Activated naive CD4-positive, alpha-beta T cell treated with anti-CD3 and anti-CD28 coated beads, Interleukin-2, amount 50 U/mL, for 72 hours (primary cell): ENCODE results near the gene FNBP1L. TPM values are rescaled to one million over a fixed set of nuclear protein-coding genes. Genes with fewer than 3 reads are reported as not detected.

Experiments used
- ATAC-seq, 2 donors: fragments of 150-1000 bp; cut with Tn5 transposase; 2 replicates each; pipeline ENCODE4 v1.10.0; 2021; ENCODE audit warnings: mild to moderate bottlenecking in 2 of 2, moderate library complexity in 2 of 2
- DNase-seq, 2 donors: peaks; one replicate each; pipeline ENCODE4 v3.0.0; 2021 to 2022; ENCODE audit warnings: low spot score in 2 of 2
- H3K27ac Mint-ChIP-seq, 2 donors: one replicate each; pipeline ENCODE4 v1.8.0; 2022; ENCODE audit warnings: mild to moderate bottlenecking in 2 of 2, mixed read lengths in 2 of 2
- H3K36me3 Mint-ChIP-seq, 2 donors: one replicate each; pipeline ENCODE4 v1.8.0; 2022; ENCODE audit warnings: mixed read lengths in 2 of 2
- H3K9me3 Mint-ChIP-seq, 2 donors: one replicate each; pipeline ENCODE4 v1.8.0; 2022; ENCODE audit warnings: mixed read lengths in 2 of 2
- total RNA-seq, 2 donors: library from RNA; stranded (reverse); gene quantifications; one replicate each; pipeline ENCODE4 v1.2.3, GENCODE V29; 2022

Gene FNBP1L
- total RNA-seq, 2 donors from 2014 or later, result 0.36 to 0.86 TPM

- DNase-seq, result no peak
- Mint-ChIP-seq H3K36me3 (no peaks in the 10 kb centered on the region), H3K9me3 (no peaks in the 10 kb centered on the region), H3K27ac (no peak overlapping the region)
- ATAC-seq, result no peak
These were observed 117.7 kb downstream of the FNBP1L start for GRCh38 chr1:93565496-93566206.

- DNase-seq (no peak), ATAC-seq (no peak)
- no peak overlapping the region for H3K27ac Mint-ChIP-seq
- H3K9me3 Mint-ChIP-seq, result no peaks in the 10 kb centered on the region
- no peaks in the 10 kb centered on the region for H3K36me3 Mint-ChIP-seq
These were observed 118.3 kb downstream of the FNBP1L start for GRCh38 chr1:93566227-93566626.

DNA sequence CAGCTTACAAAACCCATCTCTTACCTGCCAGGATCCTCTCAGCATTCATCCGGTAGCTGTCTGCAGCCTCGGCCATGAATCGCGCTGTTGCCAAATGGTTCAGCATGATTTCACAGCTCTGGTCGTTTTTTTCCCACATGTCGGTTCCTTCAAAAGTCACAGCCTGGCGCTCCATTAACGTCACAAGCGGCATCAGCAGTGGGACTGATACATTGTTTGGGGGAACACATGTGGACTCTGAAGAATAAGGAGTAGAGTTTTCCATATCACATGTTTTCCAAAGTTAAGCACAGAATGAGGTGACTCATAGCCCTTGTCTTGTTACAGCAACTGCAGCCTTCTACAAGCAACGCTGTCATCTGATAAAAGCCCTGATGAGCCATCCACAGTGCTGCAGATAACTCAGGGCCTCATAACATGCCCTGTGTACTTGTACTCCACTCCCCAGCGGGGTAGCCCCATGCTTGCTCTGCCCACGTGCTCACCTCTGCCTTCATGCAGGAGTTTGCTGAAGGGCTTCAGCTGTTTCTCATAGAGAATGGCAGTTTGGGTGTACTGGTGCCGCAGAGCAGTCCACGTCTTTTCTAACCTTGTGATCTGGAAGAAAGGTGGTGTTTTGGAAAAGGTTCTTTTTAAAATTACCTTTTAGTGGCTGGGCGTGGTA is 119.5 kb downstream of the FNBP1L start:
- Mint-ChIP-seq H3K9me3 (no peaks in the 10 kb centered on the region), H3K27ac (no peak overlapping the region), H3K36me3 (no peaks in the 10 kb centered on the region)
- ATAC-seq, result peak in 1 of 2 donors; percentile 64
- no peak for DNase-seq

DNA sequence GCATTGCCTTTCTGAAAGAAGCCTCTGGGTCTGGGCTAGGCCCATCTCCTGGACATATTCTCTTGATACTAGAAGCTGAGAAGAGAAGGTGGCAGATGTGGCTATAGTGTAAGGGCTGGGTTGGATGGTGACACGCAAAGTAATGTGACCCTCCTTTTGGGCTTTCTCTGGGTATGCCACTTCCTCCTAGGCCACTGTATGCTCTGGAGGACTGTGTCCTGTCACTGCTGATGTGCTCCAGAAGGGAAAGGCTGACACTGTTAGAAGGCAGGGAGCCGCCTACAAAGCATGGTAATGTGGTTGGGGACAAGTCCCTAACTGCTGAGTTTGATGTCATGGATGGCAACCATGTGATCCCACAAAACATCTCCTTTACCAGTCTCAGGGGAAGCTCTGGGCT is 121.6 kb downstream of the FNBP1L start:
- H3K36me3 Mint-ChIP-seq, result no peaks in the 10 kb centered on the region

DNA sequence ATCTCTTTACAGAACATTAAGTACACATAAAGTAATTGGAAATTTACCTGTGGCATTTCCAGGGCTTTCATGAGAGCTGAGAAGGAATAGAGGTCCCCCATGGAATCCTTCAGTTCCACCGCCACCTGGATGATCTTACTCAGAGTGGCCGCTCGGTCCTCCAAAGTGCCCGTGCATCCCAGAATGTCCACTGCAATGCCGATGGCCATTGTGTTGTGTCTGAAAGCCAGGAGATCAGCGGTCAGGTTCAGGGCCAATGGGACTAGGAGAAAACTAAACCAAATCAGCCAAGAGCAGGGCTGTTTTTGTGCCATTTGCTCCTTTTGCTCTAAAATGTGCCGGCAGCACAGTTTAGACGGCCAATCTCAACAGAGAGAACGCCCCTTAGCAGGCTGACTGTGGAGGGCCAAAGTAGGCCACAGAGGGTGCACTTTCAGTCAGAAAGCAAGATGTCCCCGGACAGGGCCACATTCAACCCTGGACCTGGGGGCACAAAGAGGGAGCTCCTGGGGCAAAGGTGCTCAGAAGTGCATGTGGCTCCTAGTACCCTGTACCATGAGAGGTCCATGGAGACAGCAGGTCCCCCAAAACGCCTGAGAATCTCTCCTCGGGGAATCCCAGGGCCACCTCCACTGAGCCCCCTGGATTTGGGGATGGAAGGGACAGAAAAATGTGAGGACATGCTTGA is 123.8 kb downstream of the FNBP1L start:
- no peaks in the 10 kb centered on the region for H3K36me3 Mint-ChIP-seq
- H3K9me3 Mint-ChIP-seq, result no peaks in the 10 kb centered on the region
- no peak for DNase-seq
- no peak overlapping the region for H3K27ac Mint-ChIP-seq
- no peak for ATAC-seq

More for the DNA sequence above, 121.6 kb downstream of the FNBP1L start:
- DNase-seq (no peak), ATAC-seq (peak in 1 of 2 donors; percentile 43)
- no peaks in the 10 kb centered on the region for H3K9me3 Mint-ChIP-seq
- no peak overlapping the region for H3K27ac Mint-ChIP-seq

- no peak for ATAC-seq
These were observed 126.1 kb downstream of the FNBP1L start for GRCh38 chr1:93573940-93574469.

DNA sequence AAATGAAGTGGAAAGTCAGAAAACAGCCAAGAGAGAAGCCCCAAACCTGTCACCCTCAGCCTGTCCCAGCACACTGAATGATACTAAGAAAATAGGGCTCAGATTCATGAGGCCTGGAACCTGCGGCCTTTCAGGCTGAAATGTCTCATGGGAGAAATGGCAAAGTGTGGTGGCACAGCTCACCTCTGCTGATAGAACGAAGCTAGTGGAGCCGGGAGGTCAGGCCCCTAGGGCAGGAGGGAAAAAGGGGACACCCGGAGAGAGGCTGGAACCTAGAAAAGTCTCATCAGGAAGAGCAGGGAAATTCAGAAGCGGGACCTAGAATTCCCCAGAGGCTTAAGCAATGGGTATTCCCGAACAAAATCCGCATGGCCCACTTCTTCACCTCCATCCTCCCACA is 126.6 kb downstream of the FNBP1L start:
- H3K27ac Mint-ChIP-seq, result peak overlapping the region in 1 of 2 donors; percentile 18
- H3K36me3 Mint-ChIP-seq, result no peaks in the 10 kb centered on the region
- DNase-seq (no peak), ATAC-seq (no peak)
- no peaks in the 10 kb centered on the region for H3K9me3 Mint-ChIP-seq

More at GRCh38 chr1:93573940-93574469, 126.1 kb downstream of the FNBP1L start:
- H3K9me3 Mint-ChIP-seq, result no peaks in the 10 kb centered on the region
- H3K36me3 Mint-ChIP-seq, result no peaks in the 10 kb centered on the region
- DNase-seq, result no peak
- peak overlapping the region in 1 of 2 donors; percentile 18 for H3K27ac Mint-ChIP-seq

DNA sequence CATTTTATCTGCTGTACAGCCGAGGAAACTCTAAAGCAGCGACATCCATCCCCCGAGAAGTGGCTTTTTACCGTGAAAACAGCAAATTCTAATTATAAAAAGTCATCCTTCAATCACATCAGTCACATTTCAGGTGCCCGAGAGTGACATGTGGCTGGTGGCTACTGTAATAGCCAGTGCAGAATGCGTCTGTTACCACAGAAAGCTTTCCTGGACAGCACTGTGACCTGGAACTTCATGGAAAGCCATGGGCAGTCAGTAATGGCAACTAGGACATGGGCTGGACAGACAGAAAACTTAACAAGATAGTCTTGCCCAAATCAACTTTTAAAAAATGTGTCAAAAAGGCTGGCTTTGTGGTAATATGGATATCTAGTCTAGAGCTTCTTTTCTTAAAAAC is 127.1 kb downstream of the FNBP1L start:
- DNase-seq (no peak), ATAC-seq (no peak)
- Mint-ChIP-seq H3K9me3 (no peaks in the 10 kb centered on the region), H3K36me3 (no peaks in the 10 kb centered on the region), H3K27ac (no peak overlapping the region)

GRCh38 chr1:93575621-93576284 is 127.8 kb downstream of the FNBP1L start:
- Mint-ChIP-seq H3K36me3 (no peaks in the 10 kb centered on the region), H3K27ac (no peak overlapping the region), H3K9me3 (no peaks in the 10 kb centered on the region)
- ATAC-seq, result no peak
- DNase-seq, result no peak

DNA sequence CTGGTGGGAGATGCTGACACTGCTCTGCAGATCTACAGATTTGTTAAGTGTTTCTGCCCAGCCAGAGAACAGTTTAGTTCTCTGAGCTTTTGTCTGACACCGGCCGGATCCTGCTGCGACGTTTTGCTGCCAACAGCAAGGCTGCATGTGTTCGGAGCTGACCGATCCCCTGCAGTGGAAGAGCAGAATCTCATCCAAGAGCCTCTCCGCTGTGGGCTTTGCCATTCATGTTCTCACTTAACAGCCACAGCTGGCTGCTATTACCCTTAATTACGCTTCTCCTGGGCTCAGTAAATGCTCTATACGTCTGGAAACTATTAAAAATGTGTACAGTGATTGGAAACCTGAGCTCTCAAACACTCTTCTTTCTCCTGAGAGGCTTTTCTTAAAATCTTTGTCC is 128.4 kb downstream of the FNBP1L start:
- no peaks in the 10 kb centered on the region for H3K36me3 Mint-ChIP-seq
- DNase-seq (no peak), ATAC-seq (no peak)
- H3K27ac Mint-ChIP-seq, result no peak overlapping the region
- no peaks in the 10 kb centered on the region for H3K9me3 Mint-ChIP-seq

GRCh38 chr1:93576746-93577145 is 128.8 kb downstream of the FNBP1L start:
- ATAC-seq, result no peak
- H3K9me3 Mint-ChIP-seq, result no peaks in the 10 kb centered on the region
- H3K27ac Mint-ChIP-seq, result no peak overlapping the region
- no peak for DNase-seq
- no peaks in the 10 kb centered on the region for H3K36me3 Mint-ChIP-seq

DNA sequence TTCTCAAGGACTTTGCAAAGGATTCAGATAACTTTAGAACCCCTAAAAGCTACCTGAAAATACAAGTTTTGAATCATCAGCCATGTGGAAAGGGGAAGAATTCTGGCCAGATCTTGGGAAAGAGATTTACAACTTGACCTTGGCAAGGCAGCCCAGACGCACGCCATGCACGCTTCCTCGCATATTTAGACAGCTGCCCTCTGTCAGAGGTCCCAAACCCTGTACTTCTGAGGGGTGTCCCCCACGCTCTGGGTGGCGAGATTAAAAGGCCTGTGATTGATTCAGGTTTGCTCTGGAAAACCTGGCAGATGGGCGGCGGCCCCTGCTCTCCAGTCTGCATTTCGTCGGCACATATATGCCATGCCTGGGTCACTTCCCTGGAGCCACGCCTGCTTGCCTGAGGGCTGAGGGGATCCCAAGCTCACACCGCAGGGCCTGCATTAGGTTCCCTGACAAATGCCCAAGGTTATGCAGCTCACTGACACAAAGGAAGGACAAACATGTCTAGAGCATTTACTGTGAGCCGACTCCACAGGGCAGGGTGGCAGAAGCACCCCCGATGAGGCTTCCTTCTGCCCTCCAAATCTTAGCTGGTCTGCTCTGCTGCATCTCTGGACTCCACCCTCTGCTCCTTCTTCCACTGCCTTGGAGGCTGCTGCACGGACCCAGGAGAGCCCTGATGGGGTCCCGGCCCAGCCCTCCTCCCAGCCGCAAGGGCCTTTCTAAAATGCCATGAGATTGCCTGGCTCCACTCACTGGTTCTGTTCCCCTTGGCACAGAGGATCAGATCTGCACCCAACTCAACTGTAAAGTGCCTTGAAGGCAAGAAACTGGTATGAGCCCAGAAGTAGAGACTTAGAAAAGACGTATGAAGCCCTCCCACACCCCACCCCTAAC is 129.9 kb downstream of the FNBP1L start:
- no peaks in the 10 kb centered on the region for H3K36me3 Mint-ChIP-seq
- no peak overlapping the region for H3K27ac Mint-ChIP-seq
- H3K9me3 Mint-ChIP-seq, result no peaks in the 10 kb centered on the region
- ATAC-seq, result no peak
- no peak for DNase-seq

DNA sequence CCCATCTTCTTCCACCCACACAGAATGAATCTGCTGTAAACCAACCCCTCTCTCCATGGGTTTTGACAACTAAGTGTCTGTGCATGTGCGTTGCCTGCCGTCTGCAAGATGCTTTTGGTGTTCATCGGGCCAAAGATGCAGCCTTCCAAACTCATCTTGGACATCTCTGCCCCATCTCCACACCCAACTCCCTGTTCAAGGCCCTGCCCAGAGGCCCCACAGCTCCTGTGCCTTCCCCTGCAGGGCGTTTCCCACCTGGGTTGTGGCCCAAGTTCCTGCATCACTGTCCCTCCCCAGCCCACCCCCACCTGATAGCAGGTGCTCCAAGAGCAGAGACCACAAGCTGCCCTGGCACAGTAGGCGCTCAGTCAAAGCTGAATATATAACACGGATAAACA is 130.5 kb downstream of the FNBP1L start:
- Mint-ChIP-seq H3K36me3 (no peaks in the 10 kb centered on the region), H3K27ac (no peak overlapping the region), H3K9me3 (no peaks in the 10 kb centered on the region)
- ATAC-seq (no peak), DNase-seq (no peak)

- Mint-ChIP-seq H3K9me3 (no peaks in the 10 kb centered on the region), H3K27ac (no peak overlapping the region), H3K36me3 (no peaks in the 10 kb centered on the region)
- no peak for DNase-seq
- ATAC-seq, result no peak
These were observed 131.2 kb downstream of the FNBP1L start for GRCh38 chr1:93578911-93579825.

GRCh38 chr1:93579891-93580290 is 132.0 kb downstream of the FNBP1L start:
- Mint-ChIP-seq H3K36me3 (no peaks in the 10 kb centered on the region), H3K9me3 (no peaks in the 10 kb centered on the region), H3K27ac (no peak overlapping the region)
- DNase-seq (no peak), ATAC-seq (no peak)
